GM12892 (cell line): ENCODE measurements around the gene PEPD.

Experiments
- POLR2A ChIP-seq: IDR thresholded peaks from 2 replicates; pipeline ENCODE4 v1.6.1; 2011; ENCODE audit warnings: low read depth, low read length, control low read depth
- POLR2AphosphoS5 ChIP-seq: IDR thresholded peaks from 2 replicates; pipeline ENCODE4 v1.6.1; 2011; ENCODE audit warnings: low read depth, low read length, control low read depth
- TAF1 ChIP-seq: IDR thresholded peaks from 2 replicates; pipeline ENCODE4 v1.6.1; 2011; ENCODE audit warnings: low read depth, mild to moderate bottlenecking, control low read depth, low read length, borderline replicate concordance

DNA sequence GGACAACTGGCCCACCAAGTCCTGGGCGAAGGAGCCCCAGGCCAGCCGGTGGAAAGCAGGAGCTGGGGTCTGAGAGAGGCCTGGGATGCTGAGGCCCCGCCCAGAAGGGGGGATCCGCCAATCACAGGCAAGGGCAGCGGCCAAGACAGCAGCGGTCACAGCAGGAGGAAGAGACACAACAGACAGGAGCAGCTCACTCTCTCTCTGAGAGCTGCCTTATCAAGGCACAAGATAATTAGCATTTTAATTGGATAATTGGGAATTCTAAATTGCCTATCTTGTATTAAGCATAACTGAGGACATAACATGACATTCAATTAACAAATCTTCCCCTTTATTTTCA is 101.8 kb downstream of the PEPD start:
- TF ChIP-seq POLR2A (no peak), POLR2AphosphoS5 (no peak), TAF1 (no peak)
